WTC11 (cell line): ENCODE results near the gene SVOP.

Experiments used
- AFF4 ChIP-seq: sonication (generic); formaldehyde crosslinking; IDR thresholded peaks from 2 replicates; pipeline ENCODE4 v1.8.1; 2023; ENCODE audit warnings: mild to moderate bottlenecking, missing genetic modification reagents, borderline replicate concordance
- ATF1 ChIP-seq: sonication (generic); formaldehyde crosslinking; IDR thresholded peaks from 2 replicates; pipeline ENCODE4 v1.8.1; 2023; ENCODE audit warnings: mild to moderate bottlenecking, moderate library complexity, missing genetic modification reagents
- ATF2 ChIP-seq: sonication (generic); formaldehyde crosslinking; IDR thresholded peaks from 2 replicates; pipeline ENCODE4 v1.8.1; 2022; ENCODE audit warnings: low read depth, missing genetic modification reagents, borderline replicate concordance
- ESRRA ChIP-seq: sonication (generic); formaldehyde crosslinking; IDR thresholded peaks from 2 replicates; pipeline ENCODE4 v1.8.1; 2022; ENCODE audit warnings: mild to moderate bottlenecking, missing genetic modification reagents, borderline replicate concordance
- KAT7 ChIP-seq: sonication (generic); formaldehyde crosslinking; IDR thresholded peaks from 2 replicates; pipeline ENCODE4 v1.8.1; 2023; ENCODE audit warnings: missing genetic modification reagents, mild to moderate bottlenecking, borderline replicate concordance
- PRDM15 ChIP-seq: sonication (generic); formaldehyde crosslinking; IDR thresholded peaks from 2 replicates; pipeline ENCODE4 v1.8.0; 2022; ENCODE audit warnings: missing genetic modification reagents
- SMAD3 ChIP-seq: sonication (generic); formaldehyde crosslinking; IDR thresholded peaks from 2 replicates; pipeline ENCODE4 v1.8.0; 2022; ENCODE audit warnings: missing genetic modification reagents, mild to moderate bottlenecking, borderline replicate concordance
- SMAD4 ChIP-seq: sonication (generic); formaldehyde crosslinking; IDR thresholded peaks from 2 replicates; pipeline ENCODE4 v1.8.0; 2022; ENCODE audit warnings: mild to moderate bottlenecking, missing genetic modification reagents
- ZNF121 ChIP-seq: sonication (generic); formaldehyde crosslinking; IDR thresholded peaks from 2 replicates; pipeline ENCODE4 v1.8.0; 2023; ENCODE audit warnings: missing genetic modification reagents
- ZNF416 ChIP-seq: fragments of 250-450 bp; sonication (Bioruptor Pico); IDR thresholded peaks from 2 replicates; pipeline ENCODE4 v1.9.0; 2021; ENCODE audit warnings: mild to moderate bottlenecking, inconsistent platforms
- TF ChIP-seq, protein P1 (sequence below): sonication (generic); formaldehyde crosslinking; IDR thresholded peaks from 2 replicates; pipeline ENCODE4 v1.8.1; 2023; ENCODE audit warnings: mild to moderate bottlenecking, missing genetic modification reagents, moderate library complexity
- TF ChIP-seq, protein P2 (sequence below): sonication (generic); formaldehyde crosslinking; IDR thresholded peaks from 2 replicates; pipeline ENCODE4 v1.8.1; 2023; ENCODE audit warnings: mild to moderate bottlenecking, missing genetic modification reagents, moderate library complexity
- TF ChIP-seq, protein P3 (sequence below): fragments of 200-600 bp; IDR thresholded peaks from 2 replicates; pipeline ENCODE4 v1.8.0; 2022; ENCODE audit warnings: antibody characterized with exemption

GRCh38 chr12:108975024-108975593 lies 45.8 kb downstream of the SVOP start:
- TF ChIP-seq KAT7 (CRISPR knock-in tag) (no peak), ATF1 (no peak), AFF4 (no peak), ZNF416 (CRISPR knock-in tag) (no peak), PRDM15 (CRISPR knock-in tag) (no peak), ATF2 (no peak), ESRRA (CRISPR knock-in tag) (no peak), SMAD4 (CRISPR knock-in tag) (no peak), SMAD3 (no peak), ZNF121 (no peak)
- TF ChIP-seq, protein P1, sequence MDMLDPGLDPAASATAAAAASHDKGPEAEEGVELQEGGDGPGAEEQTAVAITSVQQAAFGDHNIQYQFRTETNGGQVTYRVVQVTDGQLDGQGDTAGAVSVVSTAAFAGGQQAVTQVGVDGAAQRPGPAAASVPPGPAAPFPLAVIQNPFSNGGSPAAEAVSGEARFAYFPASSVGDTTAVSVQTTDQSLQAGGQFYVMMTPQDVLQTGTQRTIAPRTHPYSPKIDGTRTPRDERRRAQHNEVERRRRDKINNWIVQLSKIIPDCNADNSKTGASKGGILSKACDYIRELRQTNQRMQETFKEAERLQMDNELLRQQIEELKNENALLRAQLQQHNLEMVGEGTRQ (CRISPR knock-in tag) = no peak
- TF ChIP-seq, protein P2, sequence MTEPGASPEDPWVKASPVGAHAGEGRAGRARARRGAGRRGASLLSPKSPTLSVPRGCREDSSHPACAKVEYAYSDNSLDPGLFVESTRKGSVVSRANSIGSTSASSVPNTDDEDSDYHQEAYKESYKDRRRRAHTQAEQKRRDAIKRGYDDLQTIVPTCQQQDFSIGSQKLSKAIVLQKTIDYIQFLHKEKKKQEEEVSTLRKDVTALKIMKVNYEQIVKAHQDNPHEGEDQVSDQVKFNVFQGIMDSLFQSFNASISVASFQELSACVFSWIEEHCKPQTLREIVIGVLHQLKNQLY (CRISPR knock-in tag) = no peak
- TF ChIP-seq, protein P3, sequence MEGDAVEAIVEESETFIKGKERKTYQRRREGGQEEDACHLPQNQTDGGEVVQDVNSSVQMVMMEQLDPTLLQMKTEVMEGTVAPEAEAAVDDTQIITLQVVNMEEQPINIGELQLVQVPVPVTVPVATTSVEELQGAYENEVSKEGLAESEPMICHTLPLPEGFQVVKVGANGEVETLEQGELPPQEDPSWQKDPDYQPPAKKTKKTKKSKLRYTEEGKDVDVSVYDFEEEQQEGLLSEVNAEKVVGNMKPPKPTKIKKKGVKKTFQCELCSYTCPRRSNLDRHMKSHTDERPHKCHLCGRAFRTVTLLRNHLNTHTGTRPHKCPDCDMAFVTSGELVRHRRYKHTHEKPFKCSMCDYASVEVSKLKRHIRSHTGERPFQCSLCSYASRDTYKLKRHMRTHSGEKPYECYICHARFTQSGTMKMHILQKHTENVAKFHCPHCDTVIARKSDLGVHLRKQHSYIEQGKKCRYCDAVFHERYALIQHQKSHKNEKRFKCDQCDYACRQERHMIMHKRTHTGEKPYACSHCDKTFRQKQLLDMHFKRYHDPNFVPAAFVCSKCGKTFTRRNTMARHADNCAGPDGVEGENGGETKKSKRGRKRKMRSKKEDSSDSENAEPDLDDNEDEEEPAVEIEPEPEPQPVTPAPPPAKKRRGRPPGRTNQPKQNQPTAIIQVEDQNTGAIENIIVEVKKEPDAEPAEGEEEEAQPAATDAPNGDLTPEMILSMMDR = no peak
